Gastroesophageal sphincter (tissue), 2 donors: ENCODE measurements around the gene STT3B.

ENCODE experiments used
- POLR2A ChIP-seq, 2 donors: fragments of 450-650 bp; IDR thresholded peaks; one replicate each; pipeline ENCODE4 v1.6.1; 2017; ENCODE audit warnings: antibody characterized with exemption in 2 of 2, mild to moderate bottlenecking in 2 of 2, moderate library complexity in 1 of 2
- POLR2AphosphoS5 ChIP-seq: sonication (generic); formaldehyde crosslinking; IDR thresholded peaks from one replicate; pipeline ENCODE4 v1.6.1; 2017; ENCODE audit warnings: antibody characterized with exemption

DNA sequence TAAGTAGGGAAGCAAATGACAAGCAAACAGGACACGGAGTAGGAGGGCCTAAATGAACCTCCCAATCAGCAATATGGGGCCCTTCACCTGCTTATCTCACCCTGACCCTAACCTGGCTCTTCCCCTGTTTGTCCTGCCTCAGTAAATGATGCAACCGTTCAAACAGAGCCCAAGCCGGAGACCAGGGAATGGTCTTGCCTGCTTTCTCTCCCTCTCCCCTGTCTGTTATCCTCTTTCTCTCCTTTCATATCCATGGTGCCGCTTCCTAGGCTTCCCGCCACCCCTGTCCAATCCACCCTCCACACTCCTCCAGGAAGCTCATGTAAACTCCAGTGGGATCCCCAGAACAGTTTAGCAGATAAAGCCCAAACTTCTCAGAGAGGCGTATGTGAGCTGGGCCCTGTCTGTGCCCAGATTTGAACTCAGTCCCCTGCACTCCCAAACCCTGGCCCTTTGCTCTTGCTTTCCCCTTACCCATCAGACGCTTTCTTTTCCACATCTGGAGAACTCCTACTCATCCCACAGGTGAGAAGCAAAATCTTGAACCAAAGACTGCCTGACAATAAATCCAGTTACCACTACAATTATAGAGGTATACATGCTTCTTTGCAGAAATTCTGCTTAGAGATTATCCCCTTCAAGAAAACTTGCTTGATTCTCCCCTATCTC, 45.7 kb upstream of the STT3B start:
- TF ChIP-seq POLR2A (IDR thresholded peaks at IDR 0.05) (no peak), POLR2AphosphoS5 (no peak)
